ENCODE data around the gene RBMX. TPM values are rescaled to one million over a fixed set of nuclear protein-coding genes. Genes with fewer than 3 reads are reported as not detected.
"Not testable (repeated sequence)": the region's sequence is repeated elsewhere in the genome, so short reads cannot be mapped to it uniquely, and the experiment has no call there.

Gene RBMX
- total RNA-seq, 6 experiments from 2014 or later = 28.7 to 62.6 (median 40.9) TPM

GRCh38 chrX:136907621-136908020 is 27.1 kb upstream of the RBMX start:
- H3K36me3 ChIP-seq = no peaks in the 10 kb centered on the region
- DNase-seq = no peak
- 83% methylated on average over 11 of the region's 11 CpGs for WGBS (ENCODE audit: insufficient coverage, low coverage, low lambda C conversion rate, missing lambda C conversion rate)
- no peak overlapping the region for H3K4me3 ChIP-seq
- no peak for ATAC-seq
- intact Hi-C loops (cut with DNase I) = no loop called here
- TF ChIP-seq POLR2A (IDR thresholded peaks at IDR 0.05) (no peak), CTCF (IDR thresholded peaks at IDR 0.05) (no peak)
- no peaks in the 10 kb centered on the region for H3K4me1 ChIP-seq
- no peak overlapping the region for H3K27ac ChIP-seq
- no peaks in the 10 kb centered on the region for H3K27me3 ChIP-seq
- H3K9me3 ChIP-seq = no peaks in the 10 kb centered on the region

GRCh38 chrX:136906921-136907510 is 26.5 kb upstream of the RBMX start:
- WGBS (ENCODE audit: insufficient coverage, low coverage, low lambda C conversion rate, missing lambda C conversion rate) = 81% methylated on average over 6 of the region's 14 CpGs
- Histone ChIP-seq H3K9me3 (no peaks in the 10 kb centered on the region), H3K4me1 (no peaks in the 10 kb centered on the region), H3K36me3 (no peaks in the 10 kb centered on the region), H3K27me3 (no peaks in the 10 kb centered on the region), H3K27ac (no peak overlapping the region), H3K4me3 (no peak overlapping the region)
- ATAC-seq (no peak), DNase-seq (peak in 1 of 3 donors; percentile 28)
- intact Hi-C loops (cut with DNase I) = no loop called here
- TF ChIP-seq POLR2A (IDR thresholded peaks at IDR 0.05) = no peak
- TF ChIP-seq CTCF (IDR thresholded peaks at IDR 0.05) = no peak

- WGBS (ENCODE audit: insufficient coverage, low coverage, low lambda C conversion rate, missing lambda C conversion rate) = 86% methylated on average over 4 of the region's 4 CpGs
- DNase-seq; H3K9me3 ChIP-seq; H3K4me3 ChIP-seq; intact Hi-C loops (cut with DNase I); H3K4me1 ChIP-seq; ATAC-seq; H3K27ac ChIP-seq; H3K27me3 ChIP-seq; H3K36me3 ChIP-seq: not testable (repeated sequence)
Observed at GRCh38 chrX:136904067-136904466, 23.5 kb upstream of the RBMX start.

- WGBS (ENCODE audit: insufficient coverage, low coverage, low lambda C conversion rate, missing lambda C conversion rate) = 71% methylated on average over 5 of the region's 10 CpGs
- ATAC-seq; H3K27ac ChIP-seq; DNase-seq; H3K9me3 ChIP-seq; H3K4me1 ChIP-seq; intact Hi-C loops (cut with DNase I); H3K36me3 ChIP-seq; H3K27me3 ChIP-seq; H3K4me3 ChIP-seq: not testable (repeated sequence)
Observed at GRCh38 chrX:136900071-136900470, 19.5 kb upstream of the RBMX start.

GRCh38 chrX:136899221-136899620 is 18.7 kb upstream of the RBMX start:
- no peak overlapping the region for H3K27ac ChIP-seq
- no peak overlapping the region for H3K4me3 ChIP-seq
- H3K9me3 ChIP-seq = no peaks in the 10 kb centered on the region
- WGBS (ENCODE audit: insufficient coverage, low coverage, low lambda C conversion rate, missing lambda C conversion rate) = 45% methylated on average over 1 of the region's 1 CpG
- intact Hi-C loops (cut with DNase I) = no loop called here
- H3K27me3 ChIP-seq = no peaks in the 10 kb centered on the region
- H3K36me3 ChIP-seq = no peaks in the 10 kb centered on the region
- ATAC-seq (no peak), DNase-seq (no peak)
- TF ChIP-seq CTCF (IDR thresholded peaks at IDR 0.05) = no peak
- TF ChIP-seq POLR2A (IDR thresholded peaks at IDR 0.05) = no peak
- H3K4me1 ChIP-seq = no peaks in the 10 kb centered on the region

- H3K4me1 ChIP-seq; H3K27ac ChIP-seq; H3K9me3 ChIP-seq; ATAC-seq; H3K4me3 ChIP-seq; H3K36me3 ChIP-seq; intact Hi-C loops (cut with DNase I); DNase-seq; H3K27me3 ChIP-seq: not testable (repeated sequence)
- 68% methylated on average over 7 of the region's 7 CpGs for WGBS (ENCODE audit: insufficient coverage, low coverage, low lambda C conversion rate, missing lambda C conversion rate)
Observed at GRCh38 chrX:136898752-136899151, 18.2 kb upstream of the RBMX start.
